HL-60 (cell line): ENCODE measurements around the gene JAK3.

Source experiments
- DNase-seq, 2 experiments: peaks; one replicate each; pipeline ENCODE4 v3.0.0-alpha.2; 2010 to 2020; ENCODE audit warnings: low read depth in 1 of 2, low spot score in 1 of 2
- H3K27ac ChIP-seq: fragments of 250-450 bp; sonication (Bioruptor Pico); replicated peaks from 2 replicates; pipeline ENCODE4 v1.5.1; 2020; ENCODE audit warnings: mild to moderate bottlenecking, moderate library complexity
- H3K27me3 ChIP-seq: fragments of 250-450 bp; sonication (Bioruptor Pico); 2 replicates; pipeline ENCODE4 v1.5.1; 2021; ENCODE audit warnings: mild to moderate bottlenecking, moderate library complexity; ENCODE audit not compliant: insufficient read depth, poor library complexity, severe bottlenecking
- H3K4me3 ChIP-seq: replicated peaks from 2 replicates; pipeline ENCODE4 v1.5.1; 2011; ENCODE audit warnings: mild to moderate bottlenecking, control low read depth, low read length; ENCODE audit not compliant: insufficient read depth
- CTCF ChIP-seq: IDR thresholded peaks from one replicate; pipeline ENCODE4 v1.5.1; 2011; ENCODE audit warnings: low read length, control low read depth, inconsistent platforms; ENCODE audit not compliant: insufficient read depth
- GABPA ChIP-seq: IDR thresholded peaks from 2 replicates; pipeline ENCODE4 v1.6.1; 2012; ENCODE audit warnings: low read depth
- POLR2AphosphoS5 ChIP-seq: IDR thresholded peaks from 2 replicates; pipeline ENCODE4 v1.6.1; 2012; ENCODE audit warnings: low read depth
- REST ChIP-seq: IDR thresholded peaks from 2 replicates; pipeline ENCODE4 v1.6.1; 2012; ENCODE audit warnings: low read depth; ENCODE audit not compliant: insufficient replicate concordance
- SPI1 ChIP-seq: IDR thresholded peaks from 2 replicates; pipeline ENCODE4 v1.6.1; 2012; ENCODE audit warnings: low read depth, mild to moderate bottlenecking, borderline replicate concordance

Gene JAK3

GRCh38 chr19:17780781-17781180 lies 67.0 kb downstream of the JAK3 start:
- TF ChIP-seq POLR2AphosphoS5 (no peak), GABPA (no peak), CTCF (no peak), SPI1 (no peak), REST (no peak)
- H3K27ac ChIP-seq: no peak overlapping the region
- no peak overlapping the region for H3K4me3 ChIP-seq
- DNase-seq: no peak
- no peaks in the 10 kb centered on the region for H3K27me3 ChIP-seq

- no peak for TF ChIP-seq REST
- TF ChIP-seq SPI1: no peak
- TF ChIP-seq CTCF: no peak
- TF ChIP-seq POLR2AphosphoS5: no peak
- no peak for TF ChIP-seq GABPA
- Histone ChIP-seq H3K27me3 (no peaks in the 10 kb centered on the region), H3K27ac (no peak overlapping the region), H3K4me3 (no peak overlapping the region)
- peak; percentile 78 to 94 for DNase-seq
Observed at GRCh38 chr19:17778968-17779929, 68.5 kb downstream of the JAK3 start.

GRCh38 chr19:17778251-17778967 lies 69.4 kb downstream of the JAK3 start:
- TF ChIP-seq POLR2AphosphoS5 (0 out of 2 replicates have a peak, but pooled peaks have one; percentile 9), SPI1 (no peak), CTCF (no peak)
- Histone ChIP-seq H3K4me3 (no peak overlapping the region), H3K27me3 (no peaks in the 10 kb centered on the region), H3K27ac (no peak overlapping the region)
- peak in 1 of 2 experiments; percentile 64 for DNase-seq
